Raji (cell line): ENCODE measurements around the gene RNASE8.

Source experiments
- POLR2A ChIP-seq: IDR thresholded peaks from 2 replicates; pipeline ENCODE4 v1.6.1; 2011; ENCODE audit warnings: low read depth, low read length, control low read depth; ENCODE audit not compliant: insufficient read depth

RNASE8 gene

GRCh38 chr14:21086908-21087293 is 29.3 kb downstream of the RNASE8 start:
- TF ChIP-seq POLR2A = no peak

GRCh38 chr14:21087294-21088091 is 29.9 kb downstream of the RNASE8 start:
- TF ChIP-seq POLR2A = no peak

GRCh38 chr14:21088687-21089086 is 31.1 kb downstream of the RNASE8 start:
- TF ChIP-seq POLR2A = no peak

- TF ChIP-seq POLR2A = no peak
These were observed 31.6 kb downstream of the RNASE8 start for GRCh38 chr14:21089271-21089670.

- TF ChIP-seq POLR2A = no peak
These were observed 32.2 kb downstream of the RNASE8 start for GRCh38 chr14:21089877-21090193.

GRCh38 chr14:21090194-21090939 is 32.7 kb downstream of the RNASE8 start:
- no peak for TF ChIP-seq POLR2A

- TF ChIP-seq POLR2A = no peak
These were observed 33.5 kb downstream of the RNASE8 start for GRCh38 chr14:21090940-21091663.

- no peak for TF ChIP-seq POLR2A
These were observed 34.2 kb downstream of the RNASE8 start for GRCh38 chr14:21091821-21092272.

GRCh38 chr14:21092273-21093011 is 34.8 kb downstream of the RNASE8 start:
- no peak for TF ChIP-seq POLR2A

GRCh38 chr14:21093018-21093417 is 35.4 kb downstream of the RNASE8 start:
- TF ChIP-seq POLR2A = no peak

GRCh38 chr14:21093769-21094681 is 36.4 kb downstream of the RNASE8 start:
- no peak for TF ChIP-seq POLR2A

GRCh38 chr14:21095430-21096205 is 38.0 kb downstream of the RNASE8 start:
- no peak for TF ChIP-seq POLR2A

GRCh38 chr14:21096438-21096837 is 38.8 kb downstream of the RNASE8 start:
- no peak for TF ChIP-seq POLR2A

- TF ChIP-seq POLR2A = no peak
These were observed 39.5 kb downstream of the RNASE8 start for GRCh38 chr14:21096978-21097635.
